NB4 (cell line): Measurements from ENCODE around the gene CHST4.
"Not testable (repeated sequence)": the region's sequence is repeated elsewhere in the genome, so short reads cannot be mapped to it uniquely, and the experiment has no call there.

ENCODE experiments used
- DNase-seq: peaks from one replicate; pipeline ENCODE4 v3.0.0; 2010; ENCODE audit warnings: low read depth
- H3K4me3 ChIP-seq: one replicate; pipeline ENCODE4 v1.5.1; 2011; ENCODE audit warnings: mild to moderate bottlenecking, low read depth, low read length, moderate library complexity
- MYC ChIP-seq: IDR thresholded peaks from 2 replicates; pipeline ENCODE4 v1.6.1; 2011; ENCODE audit warnings: low read depth, low read length
- POLR2A ChIP-seq: IDR thresholded peaks from 2 replicates; pipeline ENCODE4 v1.6.1; 2011; ENCODE audit warnings: mild to moderate bottlenecking; ENCODE audit not compliant: insufficient read length; ENCODE audit errors: extremely low read depth
- TF ChIP-seq, protein P1 (sequence below): IDR thresholded peaks from one replicate; pipeline ENCODE4 v1.5.1; 2012; ENCODE audit warnings: low read depth, low read length
- TF ChIP-seq, protein P2 (sequence below): IDR thresholded peaks from 2 replicates; pipeline ENCODE4 v1.6.1; 2011; ENCODE audit warnings: low read depth, low read length

Gene CHST4

DNA sequence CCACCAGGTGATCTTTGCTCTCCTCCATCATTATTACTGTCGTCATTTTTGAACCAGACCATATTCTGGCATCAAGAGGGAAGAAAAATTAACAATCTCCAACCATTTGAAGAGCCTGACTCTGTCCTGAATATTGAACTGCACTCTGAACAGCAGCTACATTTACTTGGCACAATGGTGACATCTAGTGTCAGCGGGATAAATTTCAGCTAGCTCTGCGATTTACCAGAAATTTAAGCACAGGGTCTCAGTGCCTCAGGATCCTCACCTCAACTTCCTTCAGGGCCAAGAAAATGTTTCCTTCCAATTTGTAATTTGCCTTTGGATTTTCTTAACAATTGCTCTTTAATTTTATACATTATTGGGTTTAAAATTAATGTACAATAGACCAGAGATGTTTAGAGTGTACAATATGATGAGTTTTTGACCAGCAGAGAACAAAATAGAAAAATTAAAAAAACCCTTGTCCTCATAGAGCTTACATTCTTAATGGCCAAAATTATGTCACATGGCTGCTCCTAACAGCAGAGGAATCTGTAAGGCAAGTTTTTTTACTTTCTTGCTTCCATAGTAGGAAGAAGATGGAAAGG, 26.4 kb upstream of the CHST4 start:
- DNase-seq = peak; percentile 73
- no peak overlapping the region for H3K4me3 ChIP-seq
- TF ChIP-seq, protein P1, sequence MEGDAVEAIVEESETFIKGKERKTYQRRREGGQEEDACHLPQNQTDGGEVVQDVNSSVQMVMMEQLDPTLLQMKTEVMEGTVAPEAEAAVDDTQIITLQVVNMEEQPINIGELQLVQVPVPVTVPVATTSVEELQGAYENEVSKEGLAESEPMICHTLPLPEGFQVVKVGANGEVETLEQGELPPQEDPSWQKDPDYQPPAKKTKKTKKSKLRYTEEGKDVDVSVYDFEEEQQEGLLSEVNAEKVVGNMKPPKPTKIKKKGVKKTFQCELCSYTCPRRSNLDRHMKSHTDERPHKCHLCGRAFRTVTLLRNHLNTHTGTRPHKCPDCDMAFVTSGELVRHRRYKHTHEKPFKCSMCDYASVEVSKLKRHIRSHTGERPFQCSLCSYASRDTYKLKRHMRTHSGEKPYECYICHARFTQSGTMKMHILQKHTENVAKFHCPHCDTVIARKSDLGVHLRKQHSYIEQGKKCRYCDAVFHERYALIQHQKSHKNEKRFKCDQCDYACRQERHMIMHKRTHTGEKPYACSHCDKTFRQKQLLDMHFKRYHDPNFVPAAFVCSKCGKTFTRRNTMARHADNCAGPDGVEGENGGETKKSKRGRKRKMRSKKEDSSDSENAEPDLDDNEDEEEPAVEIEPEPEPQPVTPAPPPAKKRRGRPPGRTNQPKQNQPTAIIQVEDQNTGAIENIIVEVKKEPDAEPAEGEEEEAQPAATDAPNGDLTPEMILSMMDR = peak; percentile 73
- TF ChIP-seq, protein P2, sequence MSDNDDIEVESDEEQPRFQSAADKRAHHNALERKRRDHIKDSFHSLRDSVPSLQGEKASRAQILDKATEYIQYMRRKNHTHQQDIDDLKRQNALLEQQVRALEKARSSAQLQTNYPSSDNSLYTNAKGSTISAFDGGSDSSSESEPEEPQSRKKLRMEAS = no peak

DNA sequence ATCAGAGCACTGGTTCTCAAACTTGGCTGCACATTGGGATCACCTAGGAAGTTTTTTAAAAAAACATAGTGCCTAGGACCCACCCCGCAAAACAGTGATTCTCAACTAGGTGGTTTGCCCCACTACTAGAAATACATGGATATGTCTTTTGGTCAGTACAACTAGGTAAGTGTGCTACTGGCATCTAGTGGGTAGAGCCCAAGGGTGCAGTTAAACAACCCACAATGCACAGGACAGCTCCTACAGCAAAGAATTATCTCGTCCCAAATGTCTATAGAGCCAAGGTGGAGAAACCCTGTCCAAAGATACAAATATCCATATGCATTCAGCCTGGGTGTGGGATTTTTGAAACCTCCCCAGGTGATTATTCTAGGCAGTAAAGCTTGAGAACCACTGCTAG, 25.3 kb upstream of the CHST4 start:
- no peak for DNase-seq
- no peak for TF ChIP-seq MYC
- no peak overlapping the region for H3K4me3 ChIP-seq

DNA sequence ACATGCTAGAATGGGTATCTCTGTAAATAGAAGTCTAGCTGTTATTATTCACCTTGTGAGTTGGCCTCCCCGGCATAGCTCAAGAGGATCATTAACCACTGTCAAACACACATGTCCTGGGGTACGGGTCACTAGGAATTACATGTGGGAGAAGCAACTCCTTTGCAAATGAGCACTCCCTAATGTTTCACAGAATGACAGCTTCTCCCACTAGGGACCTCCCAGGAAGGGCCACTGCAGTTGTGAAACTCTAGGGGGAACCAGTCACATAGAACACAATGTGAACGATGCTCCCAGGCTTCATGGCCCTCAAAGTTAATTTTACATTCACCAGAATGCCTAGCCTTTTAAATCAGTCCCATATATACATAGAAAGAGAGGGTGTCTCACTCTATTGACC, 24.7 kb upstream of the CHST4 start:
- H3K4me3 ChIP-seq = no peak overlapping the region
- TF ChIP-seq, protein P1 = no peak
- TF ChIP-seq POLR2A = no peak
- no peak for TF ChIP-seq MYC
- TF ChIP-seq, protein P2 = no peak
- peak; percentile 27 for DNase-seq

DNA sequence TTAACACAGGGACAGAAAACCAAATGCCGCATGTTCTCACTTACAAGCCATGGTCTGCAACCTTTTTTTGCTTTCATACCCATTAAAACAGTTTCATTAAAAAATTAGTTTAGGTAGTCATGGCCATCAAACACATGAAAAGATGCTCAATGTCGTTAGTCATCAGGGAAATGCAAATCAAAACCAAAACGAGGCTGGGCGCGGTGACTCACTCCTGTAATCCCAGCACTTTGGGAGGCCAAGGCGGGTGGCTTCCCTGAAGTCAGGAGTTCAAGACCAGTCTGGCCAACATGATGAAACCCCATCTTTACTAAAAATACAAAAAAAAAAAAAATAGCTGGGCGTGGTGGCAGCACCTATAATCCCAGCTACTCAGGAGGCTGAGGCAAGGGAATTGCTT, 22.2 kb upstream of the CHST4 start:
- not testable (repeated sequence) for DNase-seq, H3K4me3 ChIP-seq

DNA sequence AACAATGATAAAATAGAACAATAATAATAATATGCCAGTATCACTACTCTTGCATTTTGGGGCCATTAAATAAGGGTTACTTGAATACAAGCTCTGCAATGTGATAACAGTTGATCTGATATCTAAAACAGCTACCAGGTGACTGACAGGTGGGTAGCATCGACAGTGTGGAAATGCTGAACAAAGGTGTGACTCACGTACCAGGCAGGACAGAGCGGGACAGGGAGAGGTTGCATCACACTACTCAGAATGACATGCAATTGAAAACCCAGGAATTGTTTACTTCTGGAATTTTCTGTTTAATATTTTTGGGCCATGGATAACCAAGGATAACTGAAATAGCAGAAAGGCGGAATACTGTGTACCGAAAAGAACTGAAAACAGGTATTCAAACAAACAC, 21.3 kb upstream of the CHST4 start:
- DNase-seq = no peak
- H3K4me3 ChIP-seq = no peak overlapping the region
- TF ChIP-seq, protein P2 = no peak
- TF ChIP-seq, protein P1 = no peak
- no peak for TF ChIP-seq MYC

DNA sequence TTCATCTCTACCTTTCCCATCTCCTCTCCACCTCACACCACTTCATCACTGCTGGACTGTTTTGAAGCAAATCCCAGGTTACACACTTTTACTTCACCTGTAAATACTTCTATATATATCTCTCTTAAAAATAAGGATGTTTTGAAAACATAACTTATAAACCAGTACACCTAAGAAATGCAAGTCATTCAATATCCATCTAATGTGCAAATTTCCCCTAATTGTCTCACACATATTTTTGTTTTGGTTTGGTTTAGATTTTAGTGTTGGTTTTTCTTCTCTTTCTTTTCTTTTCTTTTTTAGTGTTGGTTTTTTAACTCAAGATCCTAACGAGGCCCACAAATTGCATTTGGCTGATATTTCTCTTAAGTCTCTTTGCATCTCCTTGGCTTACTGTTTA, 19.2 kb upstream of the CHST4 start:
- H3K4me3 ChIP-seq = no peak overlapping the region
- no peak for TF ChIP-seq POLR2A
- TF ChIP-seq, protein P2 = no peak
- TF ChIP-seq, protein P1 = no peak
- no peak for TF ChIP-seq MYC
- DNase-seq = no peak

DNA sequence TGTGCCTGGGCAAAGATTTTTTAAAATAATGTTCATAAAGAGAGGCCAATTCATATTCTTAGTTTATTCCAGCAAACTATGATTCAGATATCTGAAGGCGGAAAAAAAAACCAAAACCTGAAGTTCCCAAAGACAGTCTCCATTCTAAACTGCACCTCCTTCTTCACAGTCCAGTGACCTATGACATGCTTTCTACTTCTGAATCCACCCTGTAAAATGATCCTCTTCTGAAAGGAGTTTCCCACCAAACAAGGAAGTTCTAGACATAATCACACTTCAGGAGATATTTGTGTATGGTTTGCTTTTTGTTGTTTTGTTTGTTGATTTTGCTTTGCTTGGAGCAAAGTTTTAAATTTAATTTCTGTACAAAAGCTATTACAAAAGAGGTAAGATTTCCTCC, 12.9 kb upstream of the CHST4 start:
- H3K4me3 ChIP-seq = no peak overlapping the region
- TF ChIP-seq MYC (no peak), POLR2A (no peak)
- DNase-seq = no peak
